Measurements from ENCODE around the gene GRID2IP. TPM values are rescaled to one million over a fixed set of nuclear protein-coding genes. Genes with fewer than 3 reads are reported as not detected.
"Not testable (repeated sequence)": the region's sequence is repeated elsewhere in the genome, so short reads cannot be mapped to it uniquely, and the experiment has no call there.

Gene GRID2IP
- total RNA-seq, 1 experiment from 2014 or later = not detected

DNA sequence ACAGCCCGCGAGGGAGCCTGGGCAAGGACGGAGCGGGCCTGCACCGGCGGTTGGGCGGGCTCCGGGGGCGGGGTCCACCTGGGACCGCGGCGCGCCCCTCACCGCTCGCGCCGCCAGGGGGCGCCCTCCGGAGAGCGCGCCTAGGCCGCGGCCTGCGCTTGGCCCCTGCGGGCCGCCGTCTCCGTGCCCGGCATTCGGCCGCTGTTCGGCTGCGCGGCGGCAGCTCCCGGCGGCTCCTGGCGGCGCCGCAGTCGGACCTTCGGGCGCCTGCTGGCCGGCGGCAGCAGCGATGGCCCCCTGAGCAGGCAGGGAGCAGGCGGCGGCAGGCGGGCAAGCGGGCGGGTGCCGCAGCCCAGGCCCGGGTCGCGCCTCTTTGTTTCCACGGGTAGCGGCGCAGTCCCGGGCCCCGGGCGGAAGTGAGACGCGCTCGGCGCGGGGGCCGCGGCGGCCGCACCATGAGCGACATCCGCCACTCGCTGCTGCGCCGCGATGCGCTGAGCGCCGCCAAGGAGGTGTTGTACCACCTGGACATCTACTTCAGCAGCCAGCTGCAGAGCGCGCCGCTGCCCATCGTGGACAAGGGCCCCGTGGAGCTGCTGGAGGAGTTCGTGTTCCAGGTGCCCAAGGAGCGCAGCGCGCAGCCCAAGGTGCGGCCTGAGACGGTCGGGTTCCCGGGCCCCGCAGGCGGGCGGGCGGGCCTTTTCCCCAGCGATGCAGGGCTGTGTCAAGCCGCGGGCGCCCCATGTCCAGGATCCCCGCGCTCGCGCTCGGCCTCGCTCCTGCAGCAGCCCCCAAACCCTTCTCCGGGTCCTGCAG lies 38.8 kb upstream of the GRID2IP start, which contains the start of gene INTS15:
Gene INTS15, plus strand, starts transcription at position 193 of the 816 bp plus-strand sequence. Its CDS starts 263 bp downstream, at position 456.
- Histone ChIP-seq H3K27me3 (replicated peaks; ENCODE audit: insufficient read depth, low read depth, low read length, poor library complexity) (no peaks in the 10 kb centered on the region), H3K4me3 (ENCODE audit: low read depth, low read length, poor library complexity, severe bottlenecking) (peak within 1 kb of the TSS; percentile 86), H3K27ac (ENCODE audit: low read depth, low read length, poor library complexity, severe bottlenecking) (peak within 1 kb of the TSS; percentile 88), H3K36me3 (ENCODE audit: insufficient read depth, low read length, poor library complexity, severe bottlenecking) (peaks cover 58% of the 10 kb centered on the region), H3K9me3 (ENCODE audit: low read depth, low read length, poor library complexity, severe bottlenecking) (no peaks in the 10 kb centered on the region), H3K4me1 (ENCODE audit: insufficient read depth, low read length, poor library complexity, severe bottlenecking) (peaks cover 2% of the 10 kb centered on the region)
- intact Hi-C loops (cut with micrococcal nuclease; ENCODE audit: unreplicated experiment) = no loop called here
- DNase-seq (ENCODE audit: low spot score) = peak; percentile 88
- no TSS peak for BruUV-seq (replicated peaks)
- TF ChIP-seq, protein P1, sequence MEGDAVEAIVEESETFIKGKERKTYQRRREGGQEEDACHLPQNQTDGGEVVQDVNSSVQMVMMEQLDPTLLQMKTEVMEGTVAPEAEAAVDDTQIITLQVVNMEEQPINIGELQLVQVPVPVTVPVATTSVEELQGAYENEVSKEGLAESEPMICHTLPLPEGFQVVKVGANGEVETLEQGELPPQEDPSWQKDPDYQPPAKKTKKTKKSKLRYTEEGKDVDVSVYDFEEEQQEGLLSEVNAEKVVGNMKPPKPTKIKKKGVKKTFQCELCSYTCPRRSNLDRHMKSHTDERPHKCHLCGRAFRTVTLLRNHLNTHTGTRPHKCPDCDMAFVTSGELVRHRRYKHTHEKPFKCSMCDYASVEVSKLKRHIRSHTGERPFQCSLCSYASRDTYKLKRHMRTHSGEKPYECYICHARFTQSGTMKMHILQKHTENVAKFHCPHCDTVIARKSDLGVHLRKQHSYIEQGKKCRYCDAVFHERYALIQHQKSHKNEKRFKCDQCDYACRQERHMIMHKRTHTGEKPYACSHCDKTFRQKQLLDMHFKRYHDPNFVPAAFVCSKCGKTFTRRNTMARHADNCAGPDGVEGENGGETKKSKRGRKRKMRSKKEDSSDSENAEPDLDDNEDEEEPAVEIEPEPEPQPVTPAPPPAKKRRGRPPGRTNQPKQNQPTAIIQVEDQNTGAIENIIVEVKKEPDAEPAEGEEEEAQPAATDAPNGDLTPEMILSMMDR (conservative IDR thresholded peaks at IDR 0.05; ENCODE audit: low read depth, low read length) = peak; percentile 37; the same call in 1 of the 2 replicates
- TF ChIP-seq EZH2 (IDR thresholded peaks at IDR 0.05; ENCODE audit: borderline replicate concordance, low read depth, low read length, poor library complexity, severe bottlenecking) = no peak
- CTCF ChIA-PET = interaction anchor here (0.5 kb wide), 1 partner anchor 10 kb away, joined by 3 read pairs; no protein-coding TSS in a partner anchor
- POLR2A ChIA-PET (ENCODE audit: low non-redundant PET) = interaction anchor here (1.0 kb wide), 1 partner anchor 22 kb away, joined by 3 read pairs; no protein-coding TSS in a partner anchor

- no peak overlapping the region for H3K27ac ChIP-seq (ENCODE audit: low read depth, low read length, poor library complexity, severe bottlenecking)
- H3K27me3 ChIP-seq (replicated peaks; ENCODE audit: insufficient read depth, low read depth, low read length, poor library complexity) = no peaks in the 10 kb centered on the region
- ChIA-PET CTCF (no interaction called here), POLR2A (ENCODE audit: low non-redundant PET) (interaction anchor here (1.0 kb wide), 1 partner anchor 23 kb away, joined by 3 read pairs; no protein-coding TSS in a partner anchor)
- intact Hi-C loops (cut with micrococcal nuclease; ENCODE audit: unreplicated experiment) = no loop called here
- no peak for TF ChIP-seq EZH2 (IDR thresholded peaks at IDR 0.05; ENCODE audit: borderline replicate concordance, low read depth, low read length, poor library complexity, severe bottlenecking)
- TF ChIP-seq, protein P1 (conservative IDR thresholded peaks at IDR 0.05; ENCODE audit: low read depth, low read length) = no peak
- H3K9me3 ChIP-seq (ENCODE audit: low read depth, low read length, poor library complexity, severe bottlenecking) = no peaks in the 10 kb centered on the region
- H3K36me3 ChIP-seq (ENCODE audit: insufficient read depth, low read length, poor library complexity, severe bottlenecking) = peaks cover 58% of the 10 kb centered on the region
- peaks cover 2% of the 10 kb centered on the region for H3K4me1 ChIP-seq (ENCODE audit: insufficient read depth, low read length, poor library complexity, severe bottlenecking)
- DNase-seq (ENCODE audit: low spot score) = no peak
- no TSS peak for BruUV-seq (replicated peaks)
- peak overlapping the region; percentile 86 for H3K4me3 ChIP-seq (ENCODE audit: low read depth, low read length, poor library complexity, severe bottlenecking)
Observed at GRCh38 chr7:6589151-6589828, 38.0 kb upstream of the GRID2IP start.

DNA sequence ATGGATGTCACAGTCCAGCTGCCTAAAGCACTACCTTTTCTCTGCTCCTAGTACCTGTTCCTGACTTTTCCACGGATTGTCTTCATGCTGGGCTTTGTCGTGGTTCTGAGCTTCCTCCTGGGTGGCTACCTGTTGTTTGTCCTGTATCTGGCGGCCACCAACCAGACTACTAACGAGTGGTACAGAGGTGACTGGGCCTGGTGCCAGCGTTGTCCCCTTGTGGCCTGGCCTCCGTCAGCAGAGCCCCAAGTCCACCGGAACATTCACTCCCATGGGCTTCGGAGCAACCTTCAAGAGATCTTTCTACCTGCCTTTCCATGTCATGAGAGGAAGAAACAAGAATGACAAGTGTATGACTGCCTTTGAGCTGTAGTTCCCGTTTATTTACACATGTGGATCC lies 37.3 kb upstream of the GRID2IP start:
- TF ChIP-seq EZH2 (IDR thresholded peaks at IDR 0.05; ENCODE audit: borderline replicate concordance, low read depth, low read length, poor library complexity, severe bottlenecking) = no peak
- TF ChIP-seq, protein P1 (conservative IDR thresholded peaks at IDR 0.05; ENCODE audit: low read depth, low read length) = no peak
- intact Hi-C loops (cut with micrococcal nuclease; ENCODE audit: unreplicated experiment) = no loop called here
- Histone ChIP-seq H3K27me3 (replicated peaks; ENCODE audit: insufficient read depth, low read depth, low read length, poor library complexity) (no peaks in the 10 kb centered on the region), H3K27ac (ENCODE audit: low read depth, low read length, poor library complexity, severe bottlenecking) (no peak overlapping the region), H3K4me3 (ENCODE audit: low read depth, low read length, poor library complexity, severe bottlenecking) (no peak overlapping the region), H3K36me3 (ENCODE audit: insufficient read depth, low read length, poor library complexity, severe bottlenecking) (peaks cover 55% of the 10 kb centered on the region), H3K4me1 (ENCODE audit: insufficient read depth, low read length, poor library complexity, severe bottlenecking) (peaks cover 2% of the 10 kb centered on the region), H3K9me3 (ENCODE audit: low read depth, low read length, poor library complexity, severe bottlenecking) (no peaks in the 10 kb centered on the region)
- POLR2A ChIA-PET (ENCODE audit: low non-redundant PET) = no interaction called here
- no peak for DNase-seq (ENCODE audit: low spot score)
- BruUV-seq (replicated peaks) = no TSS peak
- CTCF ChIA-PET = no interaction called here

- intact Hi-C loops (cut with micrococcal nuclease; ENCODE audit: unreplicated experiment); POLR2A ChIA-PET (ENCODE audit: low non-redundant PET); CTCF ChIA-PET; H3K4me1 ChIP-seq (ENCODE audit: insufficient read depth, low read length, poor library complexity, severe bottlenecking); DNase-seq (ENCODE audit: low spot score); H3K4me3 ChIP-seq (ENCODE audit: low read depth, low read length, poor library complexity, severe bottlenecking); BruUV-seq (replicated peaks); H3K9me3 ChIP-seq (ENCODE audit: low read depth, low read length, poor library complexity, severe bottlenecking); H3K27ac ChIP-seq (ENCODE audit: low read depth, low read length, poor library complexity, severe bottlenecking); H3K27me3 ChIP-seq (replicated peaks; ENCODE audit: insufficient read depth, low read depth, low read length, poor library complexity): not testable (repeated sequence)
- H3K36me3 ChIP-seq (ENCODE audit: insufficient read depth, low read length, poor library complexity, severe bottlenecking) = peaks cover 61% of the 10 kb centered on the region
Observed at GRCh38 chr7:6585746-6586432, 34.6 kb upstream of the GRID2IP start.
